GM18867 (cell line): ENCODE measurements around the gene VAPB.
A peak's percentile ranks its signal among the peaks of the same experiment; 100 is the strongest.
"Not testable (repeated sequence)": the region's sequence is repeated elsewhere in the genome, so short reads cannot be mapped to it uniquely, and the experiment has no call there.

Experiments
- ATAC-seq: cut with Tn5 transposase; IDR thresholded peaks from one replicate; pipeline ENCODE4 v1.9.1; 2021; ENCODE audit warnings: mild to moderate bottlenecking, moderate library complexity; ENCODE audit not compliant: unreplicated experiment

Gene VAPB

DNA sequence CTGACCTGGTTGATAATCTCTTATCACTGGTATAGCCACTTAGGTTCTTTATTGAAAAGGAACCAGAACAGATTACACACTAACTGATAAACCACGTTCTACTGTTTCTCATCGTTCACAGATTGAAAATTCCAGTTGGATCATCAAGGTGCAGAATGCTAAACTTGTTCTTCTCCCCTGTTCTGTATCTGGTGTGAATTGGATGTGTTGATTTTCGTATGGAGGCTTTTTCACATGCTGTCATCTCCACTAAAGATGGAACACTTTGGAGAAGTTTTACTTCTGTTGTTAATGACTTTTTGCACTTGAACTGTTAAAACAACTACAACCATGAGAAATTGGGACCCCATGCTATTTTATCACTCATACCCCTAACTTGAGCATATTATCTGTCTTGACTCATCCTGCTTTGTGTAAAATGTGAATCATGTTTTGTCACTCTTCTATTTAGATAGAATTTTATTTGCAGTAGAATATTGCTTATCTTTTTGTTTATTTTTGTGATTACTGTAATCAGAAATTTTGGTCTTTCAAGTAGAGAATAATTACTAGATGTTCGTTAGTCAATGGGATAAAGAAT lies 17.5 kb downstream of the VAPB start:
- no peak for ATAC-seq

DNA sequence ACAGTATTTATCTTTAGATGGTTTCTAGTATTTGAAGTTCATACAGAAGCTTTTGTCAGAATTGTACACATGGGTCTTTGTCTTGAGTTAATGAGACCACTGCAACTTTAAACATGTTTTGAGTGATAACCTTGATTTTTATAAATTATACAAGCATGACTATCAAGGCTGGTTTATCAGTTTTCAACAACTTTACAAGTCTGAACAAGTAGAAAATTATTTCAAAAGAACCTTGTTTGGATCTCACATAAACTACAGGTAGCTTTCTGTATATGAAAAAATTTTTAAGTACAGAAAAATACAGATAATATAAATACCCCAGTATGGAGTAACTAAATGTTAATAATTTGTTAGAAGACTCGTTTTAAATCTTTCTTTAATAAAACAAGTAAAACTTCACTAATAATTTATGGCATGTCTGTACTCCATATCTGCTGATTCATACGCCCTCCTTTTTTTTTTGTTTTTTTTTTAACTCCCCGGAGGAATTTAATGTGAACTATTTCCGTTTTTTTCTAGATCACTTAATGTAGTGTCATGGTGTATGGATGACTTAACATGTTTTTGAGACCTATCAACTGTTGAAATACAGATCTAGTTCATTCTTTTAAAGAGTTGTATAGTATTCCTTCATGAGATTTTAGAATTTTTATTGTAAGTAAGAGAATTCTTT lies 18.3 kb downstream of the VAPB start:
- no peak for ATAC-seq

DNA sequence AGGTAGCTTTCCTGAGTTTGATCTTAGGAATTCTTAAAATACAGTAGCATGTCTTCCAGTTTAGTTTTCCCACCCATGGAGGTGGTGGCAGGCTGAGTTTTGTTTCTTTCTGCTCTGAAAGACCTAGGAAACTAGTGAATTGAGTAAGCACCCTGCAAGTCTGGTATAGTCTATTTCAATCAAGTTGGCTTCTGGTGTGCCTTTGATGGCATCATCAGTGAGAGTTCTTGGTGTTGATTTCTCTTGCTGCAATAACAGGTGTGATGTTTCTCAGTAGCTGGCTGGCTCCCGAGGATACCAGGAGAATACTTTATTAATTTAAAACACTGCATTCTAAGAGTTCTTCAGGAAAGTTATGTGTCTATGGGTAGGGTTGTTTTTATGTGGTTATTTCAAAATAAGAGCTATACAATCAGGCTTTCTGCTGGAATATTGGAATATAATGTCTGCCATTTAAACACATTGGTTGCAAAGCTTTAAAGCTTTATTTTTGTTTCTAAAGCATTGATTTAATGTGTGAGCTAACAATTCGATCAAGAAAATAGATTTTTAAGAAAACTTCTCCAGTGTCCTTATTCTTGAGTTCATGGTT lies 19.0 kb downstream of the VAPB start:
- peak; percentile 64 for ATAC-seq

DNA sequence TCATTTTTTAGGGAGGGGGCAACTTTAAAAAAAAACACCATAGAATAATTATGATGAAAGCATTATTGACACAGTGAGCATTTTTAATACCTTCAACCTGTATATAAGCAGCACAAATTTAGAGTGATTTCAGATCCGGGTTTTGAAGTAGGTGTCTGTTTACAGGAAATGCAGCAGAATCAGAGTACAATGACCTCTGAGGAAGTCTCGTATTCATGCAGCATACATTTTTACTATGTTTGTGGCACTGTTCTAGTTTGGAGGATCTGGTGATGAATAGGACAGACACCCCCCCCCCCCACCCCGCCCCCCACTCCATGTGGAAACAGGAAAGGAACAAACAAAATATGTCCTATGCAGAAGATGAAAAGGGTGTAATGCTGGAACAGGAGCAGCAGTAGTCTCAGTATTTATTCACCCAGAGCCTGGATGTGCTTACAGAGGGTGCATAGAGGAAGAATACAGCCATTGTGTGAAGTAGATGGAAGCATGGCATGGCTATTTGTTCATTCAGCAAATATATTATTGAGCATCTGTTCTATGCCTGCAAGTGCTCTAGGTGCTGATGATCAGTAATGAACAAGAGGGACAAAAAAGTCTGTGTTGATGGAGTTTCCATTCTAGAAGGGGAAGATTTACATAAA lies 19.7 kb downstream of the VAPB start:
- ATAC-seq, result no peak

DNA sequence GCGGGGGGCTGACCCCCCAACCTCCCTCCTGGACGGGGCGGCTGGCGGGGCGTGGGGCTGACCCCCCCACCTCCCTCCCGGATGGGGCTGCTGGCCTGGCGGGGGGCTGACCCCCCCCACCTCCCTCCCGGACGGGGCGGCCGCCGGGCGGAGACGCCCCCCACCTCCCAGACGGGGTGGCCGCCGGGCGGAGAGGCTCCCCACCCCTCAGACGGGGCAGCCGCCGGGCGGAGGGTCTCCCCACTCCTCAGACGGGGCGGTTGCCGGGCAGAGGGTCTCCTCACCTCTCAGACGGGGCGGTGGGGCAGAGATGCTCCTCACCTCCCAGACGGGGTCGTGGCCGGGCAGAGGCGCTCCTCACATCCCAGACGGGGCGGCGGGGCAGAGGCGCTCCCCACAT lies 25.2 kb downstream of the VAPB start:
- not testable (repeated sequence) for ATAC-seq

DNA sequence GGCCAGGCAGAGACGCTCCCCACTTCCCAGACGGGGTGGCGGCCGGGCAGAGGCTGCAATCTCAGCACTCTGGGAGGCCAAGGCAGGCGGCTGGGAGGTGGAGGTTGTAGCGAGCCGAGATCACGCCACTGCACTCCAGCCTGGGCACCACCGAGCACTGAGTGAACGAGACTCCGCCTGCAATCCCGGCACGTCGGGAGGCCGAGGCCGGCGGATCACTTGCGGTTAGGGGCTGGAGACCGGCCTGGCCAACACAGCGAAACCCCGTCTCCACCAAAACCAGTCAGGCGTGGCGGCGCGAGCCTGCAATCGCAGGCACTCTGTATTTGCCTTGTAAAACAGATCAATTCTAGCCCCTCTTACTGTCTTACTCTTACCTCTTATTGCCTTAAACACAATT lies 25.8 kb downstream of the VAPB start:
- ATAC-seq, result not testable (repeated sequence)

DNA sequence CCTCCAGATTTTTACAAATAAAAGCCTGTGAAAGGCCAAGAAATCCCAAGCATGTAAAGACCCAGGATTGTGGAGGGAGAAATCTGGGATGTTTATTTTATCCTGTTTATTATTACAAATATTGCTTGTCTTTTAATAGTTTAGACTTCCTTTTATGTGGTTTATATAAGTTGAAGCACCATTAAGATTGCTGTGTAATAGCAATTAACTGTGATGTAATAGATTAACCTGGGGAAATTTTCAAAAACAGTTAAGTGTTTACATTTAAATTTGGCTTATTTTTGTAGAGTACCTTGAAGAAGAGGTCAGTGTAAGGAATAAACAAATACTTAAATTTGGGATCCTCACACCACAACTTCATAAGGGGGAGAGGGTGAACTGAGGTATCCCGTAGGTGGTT lies 27.0 kb downstream of the VAPB start:
- no peak for ATAC-seq

DNA sequence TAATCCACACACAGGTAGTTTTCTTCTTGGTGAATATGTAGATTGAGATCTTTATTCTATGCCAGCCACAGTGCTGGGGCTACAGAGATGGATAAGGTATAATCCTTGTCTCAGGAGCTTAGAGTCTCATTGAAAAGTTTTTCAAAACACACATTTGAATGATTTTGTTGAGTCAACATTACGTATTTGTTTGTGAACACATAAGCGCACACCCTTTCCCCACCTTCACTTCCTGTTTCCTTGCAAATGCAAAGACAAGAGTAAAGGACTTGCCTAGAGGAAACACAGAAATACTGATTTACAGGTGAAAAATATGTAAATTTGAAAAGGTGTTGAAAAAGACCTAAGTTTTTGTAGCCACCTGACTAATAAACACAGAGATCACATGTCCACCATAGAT lies 27.8 kb downstream of the VAPB start:
- ATAC-seq, result no peak

DNA sequence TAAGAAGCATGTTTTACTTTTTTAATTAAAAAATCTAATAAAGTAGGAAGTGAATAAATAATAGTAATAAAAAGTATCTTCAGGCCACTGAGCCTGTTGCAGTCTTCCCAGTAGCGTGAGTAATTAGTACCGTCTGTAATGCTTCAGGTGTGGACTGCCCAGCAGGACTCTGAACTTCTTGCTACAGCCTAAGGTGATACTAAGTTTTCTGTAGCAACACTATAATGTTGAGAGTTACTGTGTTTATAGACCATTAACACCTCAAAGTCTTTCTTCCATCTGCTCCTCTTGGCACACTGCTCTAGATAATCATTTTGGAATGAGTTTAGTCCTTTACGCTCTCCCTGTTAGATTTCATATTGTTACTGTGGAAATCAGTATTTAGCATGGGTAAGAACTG lies 28.4 kb downstream of the VAPB start:
- ATAC-seq, result no peak

DNA sequence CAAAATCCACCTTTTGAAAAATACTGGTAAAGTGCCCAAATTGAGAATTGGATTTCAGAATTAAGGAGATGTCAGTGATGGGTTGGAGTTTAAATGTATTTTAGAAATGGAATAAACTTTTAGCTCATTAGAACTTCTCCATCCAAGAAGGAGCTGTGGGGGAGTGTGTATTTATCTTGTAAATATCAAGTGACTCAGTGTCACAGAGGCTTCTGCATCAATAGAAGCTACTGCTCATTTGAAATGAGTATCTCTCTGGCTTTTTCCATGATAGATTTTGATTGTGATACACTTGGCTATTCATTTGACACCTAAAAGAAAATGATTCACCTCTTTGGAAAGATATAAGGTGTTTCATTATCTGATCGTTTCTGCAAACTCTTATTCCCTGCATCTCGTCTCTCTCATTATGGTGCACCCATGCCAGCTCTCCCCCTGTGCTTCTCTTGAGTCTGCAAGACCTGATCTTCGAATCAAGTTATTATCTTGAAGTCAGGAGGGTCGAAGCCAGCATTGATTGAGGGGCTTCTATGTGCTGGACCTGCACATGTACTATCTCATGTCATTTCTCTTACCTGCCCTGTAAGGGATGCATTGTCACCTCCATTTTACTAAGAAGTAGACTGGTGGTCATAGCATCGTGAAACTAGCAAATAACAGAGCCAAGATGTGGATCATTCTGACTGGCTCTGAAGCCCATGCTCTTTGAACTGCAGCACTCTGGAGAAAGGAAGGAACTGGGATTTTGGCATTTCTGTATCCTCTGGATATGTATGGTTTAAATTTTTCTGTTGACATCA lies 30.1 kb downstream of the VAPB start:
- no peak for ATAC-seq

DNA sequence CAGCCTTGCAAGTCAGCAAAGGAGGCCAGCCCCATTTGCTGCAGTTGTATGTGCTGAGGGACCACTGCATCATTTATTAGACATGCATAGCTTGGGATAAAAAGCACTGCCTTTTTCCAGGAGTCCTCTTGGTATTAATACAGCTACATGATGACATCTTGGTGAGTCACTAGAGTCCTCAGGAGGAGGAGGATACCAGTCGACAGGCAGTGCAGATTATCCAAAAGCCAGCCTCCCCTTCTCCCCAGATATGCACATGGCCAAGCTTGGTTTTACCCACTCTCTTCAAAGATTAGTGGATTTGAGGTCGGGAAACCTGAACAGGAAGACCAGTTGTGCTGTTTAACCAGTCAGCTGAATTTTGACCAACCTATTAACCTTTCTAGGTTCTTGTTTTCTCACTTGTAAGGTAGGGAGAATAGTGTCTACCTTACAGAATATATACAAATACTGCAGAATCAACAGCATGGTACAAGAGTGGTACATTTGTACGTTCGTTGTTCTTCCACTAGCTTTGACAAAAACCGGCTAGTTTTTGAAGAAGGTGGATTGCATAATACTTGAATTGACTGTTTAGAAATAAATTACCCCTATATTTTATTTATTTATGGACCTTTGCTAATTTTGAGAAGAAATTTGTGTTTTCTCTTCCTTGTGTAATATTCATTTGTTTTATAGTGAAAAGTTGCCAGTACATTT lies 31.9 kb downstream of the VAPB start:
- ATAC-seq, result no peak

DNA sequence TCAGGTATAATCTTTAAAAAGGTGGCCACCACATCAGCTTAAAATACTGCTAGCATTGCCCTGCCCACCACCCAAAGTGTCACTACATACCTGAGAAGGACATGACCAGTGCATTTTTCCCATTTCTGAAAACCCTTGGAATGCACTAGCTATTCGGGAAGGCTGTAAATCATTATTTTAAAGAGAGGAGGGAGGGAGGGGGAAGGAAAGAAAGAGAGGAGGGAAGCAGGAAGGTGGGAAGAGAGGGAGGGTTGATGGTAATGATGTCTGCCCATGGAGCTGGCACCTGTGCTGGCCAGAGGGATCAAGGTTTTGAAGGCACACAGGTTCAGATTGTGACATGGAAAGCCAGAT lies 32.4 kb downstream of the VAPB start:
- no peak for ATAC-seq

DNA sequence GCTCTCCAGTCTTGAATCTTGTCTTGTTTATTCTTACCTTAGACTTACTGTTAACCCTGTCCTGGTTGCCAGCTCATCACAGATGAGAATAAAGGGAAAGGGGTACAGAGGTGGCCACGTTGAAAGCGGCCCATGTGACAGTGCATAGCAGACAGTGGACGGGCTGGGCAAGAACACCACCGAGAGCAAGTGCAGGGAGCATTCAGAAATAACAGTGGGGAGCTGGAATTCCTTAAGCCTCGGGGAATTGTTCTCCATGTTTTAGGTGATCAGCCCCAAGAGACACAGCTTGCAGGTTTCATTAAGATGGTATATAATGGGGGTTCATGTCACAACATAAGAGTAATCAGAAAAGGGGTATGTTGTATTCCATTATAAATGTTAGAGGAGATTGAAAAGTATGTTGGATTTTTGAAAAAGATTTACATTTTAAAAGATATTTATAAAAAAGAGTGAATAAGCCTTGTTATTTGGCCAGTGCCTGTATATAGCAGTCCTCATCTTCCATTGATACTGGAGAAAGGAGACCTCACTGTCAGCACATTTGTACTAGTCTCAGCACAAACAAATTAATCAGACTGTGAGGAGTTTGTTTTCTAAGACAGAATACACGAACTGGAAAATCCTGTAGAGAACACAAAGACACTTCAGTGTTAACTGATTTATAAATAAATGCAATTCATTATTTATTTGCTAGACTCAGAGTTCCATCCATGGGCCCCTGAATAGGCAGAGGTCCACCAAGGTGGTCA lies 35.4 kb downstream of the VAPB start:
- ATAC-seq, result no peak

DNA sequence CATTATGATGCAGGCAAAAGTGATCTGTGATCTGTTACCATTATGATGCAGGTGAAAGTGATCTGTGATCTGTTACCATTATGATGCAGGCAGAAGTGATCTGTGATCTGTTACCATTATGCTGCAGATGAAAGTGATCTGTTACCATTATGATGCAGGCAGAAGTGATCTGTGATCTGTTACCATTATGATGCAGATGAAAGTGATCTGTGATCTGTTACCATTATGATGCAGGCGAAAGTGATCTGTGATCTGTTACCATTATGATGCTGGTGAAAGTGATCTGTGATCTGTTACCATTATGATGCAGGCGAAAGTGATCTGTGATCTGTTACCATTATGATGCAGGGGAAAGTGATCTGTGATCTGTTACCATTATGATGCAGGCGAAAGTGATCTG lies 38.5 kb downstream of the VAPB start:
- not testable (repeated sequence) for ATAC-seq

DNA sequence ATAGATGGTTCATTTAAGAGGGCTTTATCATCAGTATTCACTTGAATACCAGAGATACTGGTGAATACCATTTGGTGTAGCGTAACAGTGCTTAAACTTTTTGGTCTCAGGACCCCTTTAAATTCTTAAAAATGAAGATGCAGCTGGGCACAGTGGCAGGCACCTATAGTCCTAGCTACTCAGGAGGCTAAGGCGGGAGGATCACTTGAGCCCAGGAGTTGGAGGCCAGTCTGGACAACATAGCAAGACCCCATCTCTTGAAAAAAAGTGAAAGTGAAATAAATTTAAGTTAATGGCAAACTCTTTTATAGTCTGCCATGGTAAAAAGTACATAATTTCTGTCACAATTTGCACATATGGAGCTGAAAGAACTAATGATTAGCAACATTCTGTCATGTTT lies 39.3 kb downstream of the VAPB start:
- ATAC-seq, result no peak

DNA sequence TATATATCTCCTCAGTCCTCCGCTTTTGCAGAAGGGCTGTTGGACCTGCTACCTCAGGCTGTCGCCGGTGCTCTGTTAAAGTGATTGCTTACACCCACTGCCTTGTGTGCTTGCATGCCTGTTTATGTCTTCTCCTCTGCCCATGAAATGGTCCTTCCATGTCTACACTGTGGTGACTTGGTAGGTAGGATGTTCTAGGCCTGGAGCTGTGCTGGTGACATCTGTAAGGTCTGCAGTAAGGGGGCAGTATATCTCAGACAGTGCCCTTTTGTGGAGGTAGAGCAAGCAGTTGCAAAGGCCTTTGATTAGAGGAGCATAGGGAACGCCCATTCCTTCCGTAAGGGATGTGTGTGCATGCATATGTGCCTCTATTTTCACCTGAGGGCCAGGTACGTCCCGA lies 40.3 kb downstream of the VAPB start:
- ATAC-seq, result no peak

DNA sequence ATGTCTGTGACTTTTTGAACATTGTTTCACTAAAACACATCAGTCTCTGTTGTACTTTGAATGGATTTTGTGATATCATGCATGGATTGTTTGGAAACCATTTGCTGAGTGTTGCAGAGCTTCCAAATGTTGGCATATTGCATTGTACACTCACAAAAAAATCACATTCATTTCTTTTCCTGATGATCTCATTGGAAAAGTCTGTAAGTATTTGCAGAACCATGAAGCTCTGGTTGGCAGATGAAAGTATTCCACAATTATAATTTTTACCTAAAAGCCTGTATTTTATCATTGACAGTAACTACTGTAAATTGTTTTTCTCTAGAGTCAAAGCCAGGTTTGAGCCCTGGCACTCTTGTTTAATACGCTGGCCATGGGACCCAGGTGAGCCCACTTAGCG lies 42.1 kb downstream of the VAPB start:
- ATAC-seq, result no peak

DNA sequence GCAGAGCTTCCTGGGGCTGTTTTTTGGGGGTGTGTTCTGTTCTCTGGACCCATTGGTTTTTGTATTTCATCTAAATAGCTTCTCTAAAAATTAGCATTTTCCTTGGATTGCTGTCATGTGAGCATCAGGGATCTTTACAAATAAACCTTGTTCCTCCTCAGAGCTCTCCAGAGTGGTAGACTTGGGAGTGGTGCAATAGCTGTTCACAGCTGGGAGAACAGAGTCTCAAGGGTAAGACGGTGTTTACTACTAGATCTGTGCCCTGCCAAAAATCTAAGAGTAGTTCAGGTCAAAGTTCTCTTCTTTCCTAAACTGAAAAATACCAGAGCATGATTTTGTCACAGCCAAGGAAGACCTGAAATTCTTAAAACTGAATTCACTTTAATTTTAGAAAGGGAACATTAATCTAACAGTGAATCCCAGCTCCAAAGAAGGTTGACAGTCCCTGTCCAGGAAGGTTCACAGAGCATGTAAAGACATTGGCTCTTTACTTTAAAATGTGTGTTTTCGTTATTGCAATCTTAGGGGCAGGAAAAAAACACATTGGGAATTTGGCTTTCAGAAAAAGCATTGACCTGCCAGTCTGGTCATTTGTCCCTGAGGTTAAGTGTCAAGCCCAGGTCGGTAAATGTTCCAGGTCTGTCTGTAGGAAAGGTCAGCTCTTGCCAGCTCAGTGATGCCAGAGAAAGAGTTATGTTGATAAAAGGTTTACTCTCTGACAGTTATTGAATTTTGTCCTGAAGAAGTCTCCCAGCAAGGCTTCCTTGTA lies 43.3 kb downstream of the VAPB start:
- ATAC-seq, result no peak

DNA sequence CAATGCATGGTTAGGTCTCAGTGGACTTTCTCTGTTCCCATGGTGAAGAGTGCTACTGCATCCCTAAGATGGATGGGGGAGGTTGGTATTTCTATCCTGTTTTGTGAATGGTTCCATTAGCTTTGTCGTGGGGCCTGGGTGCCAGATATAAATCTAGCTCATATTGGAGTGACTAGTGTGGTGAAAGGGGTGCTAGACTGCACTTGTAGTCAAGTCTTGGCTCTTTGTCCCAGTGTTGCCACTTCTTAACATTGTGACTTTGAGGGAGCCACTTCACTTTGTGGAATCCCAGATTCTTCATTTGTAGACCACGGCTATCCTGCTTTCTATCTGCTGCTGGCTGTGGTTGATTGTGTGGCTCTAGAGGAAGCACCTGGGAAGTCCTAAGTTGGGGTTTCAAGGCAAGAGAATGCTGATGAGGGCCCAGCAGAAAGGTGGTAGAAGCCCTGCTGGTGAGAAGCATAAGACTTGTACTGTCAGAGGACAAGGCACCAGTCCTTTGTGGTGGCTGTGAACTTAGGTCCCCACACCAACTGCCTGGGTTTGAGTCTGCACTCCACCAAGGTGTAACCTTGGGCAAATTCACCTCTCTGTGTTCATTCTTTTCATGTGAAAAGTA lies 44.1 kb downstream of the VAPB start:
- no peak for ATAC-seq
